ENCODE data around the gene C20orf96.

- no peak for TF ChIP-seq EZH2 (IDR thresholded peaks at IDR 0.05; ENCODE audit: insufficient read depth, poor library complexity, severe bottlenecking)
- no peak for TF ChIP-seq EZH2phosphoT487 (IDR thresholded peaks at IDR 0.05; ENCODE audit: insufficient read depth, low read depth)
Measured at GRCh38 chr20:275791-276190, 14.8 kb downstream of the C20orf96 start.

Data from GM23248 (cell line).